Mucosa of descending colon (tissue), 3 donors: Measurements from ENCODE around the gene CNPY1. TPM values are rescaled to one million over a fixed set of nuclear protein-coding genes. Genes with fewer than 3 reads are reported as not detected.

Source experiments
- ATAC-seq: fragments of 200-7000 bp; cut with Tn5 transposase; one replicate; pipeline ENCODE4 v1.9.1; 2020; ENCODE audit warnings: mild to moderate bottlenecking, moderate library complexity
- DNase-seq, 3 donors: peaks; one replicate each; pipeline ENCODE4 v3.0.0-alpha.2; 2020
- H3K36me3 ChIP-seq: fragments of 200-600 bp; one replicate; pipeline ENCODE4 v1.8.0; 2021; ENCODE audit warnings: low read depth, mild to moderate bottlenecking
- H3K4me1 ChIP-seq: fragments of 200-600 bp; one replicate; pipeline ENCODE4 v1.8.0; 2021; ENCODE audit warnings: low read depth, mild to moderate bottlenecking
- H3K4me3 ChIP-seq: fragments of 200-600 bp; one replicate; pipeline ENCODE4 v1.8.0; 2021; ENCODE audit warnings: mild to moderate bottlenecking
- H3K9me3 ChIP-seq: fragments of 200-600 bp; one replicate; pipeline ENCODE4 v1.8.0; 2021; ENCODE audit warnings: mild to moderate bottlenecking
- CTCF ChIP-seq: fragments of 200-600 bp; IDR thresholded peaks from one replicate; pipeline ENCODE4 v1.8.0; 2022; ENCODE audit warnings: antibody characterized with exemption, mild to moderate bottlenecking
- intact Hi-C, 2 donors: fragments of 100-400 bp; cut with DNase I in 1 of 2; cut with micrococcal nuclease in 1 of 2; formaldehyde crosslinking; loops; one replicate each; pipeline versions ENCODE4 v1.11.0 to v1.11.1; 2022; cut with DNase I, micrococcal nuclease
- total RNA-seq, 3 donors: library from RNA; stranded (reverse); fragmentation: NEBNext Ultra II Directional in 2 of 3; extraction: Animal tissue kit (Norgen Biotek cat#: 25700) in 2 of 3; gene quantifications; one replicate each; pipeline versions ENCODE4 v1.2.1 to v1.2.4, GENCODE V29; 2021 to 2023
- donor health status: DM: no; HTN: no; CAD: no; lungs with moderate emphysema.
- donor health status: DM: no; HTN: no; CAD: no.
- donor health status: DM: no; HTN: yes; CAD: no.

The CNPY1 gene
- total RNA-seq, 3 donors from 2014 or later = not detected

DNA sequence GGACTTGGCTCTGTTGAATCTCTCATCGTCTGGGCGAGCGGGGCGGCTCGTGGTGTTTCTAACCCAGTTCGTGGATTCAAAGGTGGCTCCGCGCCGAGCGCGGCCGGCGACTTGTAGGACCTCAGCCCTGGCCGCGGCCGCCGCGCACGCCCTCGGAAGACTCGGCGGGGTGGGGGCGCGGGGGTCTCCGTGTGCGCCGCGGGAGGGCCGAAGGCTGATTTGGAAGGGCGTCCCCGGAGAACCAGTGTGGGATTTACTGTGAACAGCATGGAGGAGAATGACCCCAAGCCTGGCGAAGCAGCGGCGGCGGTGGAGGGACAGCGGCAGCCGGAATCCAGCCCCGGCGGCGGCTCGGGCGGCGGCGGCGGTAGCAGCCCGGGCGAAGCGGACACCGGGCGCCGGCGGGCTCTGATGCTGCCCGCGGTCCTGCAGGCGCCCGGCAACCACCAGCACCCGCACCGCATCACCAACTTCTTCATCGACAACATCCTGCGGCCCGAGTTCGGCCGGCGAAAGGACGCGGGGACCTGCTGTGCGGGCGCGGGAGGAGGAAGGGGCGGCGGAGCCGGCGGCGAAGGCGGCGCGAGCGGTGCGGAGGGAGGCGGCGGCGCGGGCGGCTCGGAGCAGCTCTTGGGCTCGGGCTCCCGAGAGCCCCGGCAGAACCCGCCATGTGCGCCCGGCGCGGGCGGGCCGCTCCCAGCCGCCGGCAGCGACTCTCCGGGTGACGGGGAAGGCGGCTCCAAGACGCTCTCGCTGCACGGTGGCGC lies 88.1 kb downstream of the CNPY1 start, which contains the start of gene EN2:
Gene EN2, plus strand, starts transcription at position 19 of the 767 bp plus-strand sequence. Its CDS starts 249 bp downstream, at position 268.
- H3K4me1 ChIP-seq = peaks cover 24% of the 10 kb centered on the region
- peak in 2 of 3 donors; percentile 21 to 37 for DNase-seq
- ATAC-seq = peak; percentile 23
- no peaks in the 10 kb centered on the region for H3K9me3 ChIP-seq
- TF ChIP-seq CTCF = no peak
- intact Hi-C loops = no loop called here
- H3K36me3 ChIP-seq = no peaks in the 10 kb centered on the region
- no peak within 1 kb of the TSS for H3K4me3 ChIP-seq

GRCh38 chr7:155457544-155458110 lies 88.7 kb downstream of the CNPY1 start:
- TF ChIP-seq CTCF = no peak
- peak; percentile 24 for ATAC-seq

DNA sequence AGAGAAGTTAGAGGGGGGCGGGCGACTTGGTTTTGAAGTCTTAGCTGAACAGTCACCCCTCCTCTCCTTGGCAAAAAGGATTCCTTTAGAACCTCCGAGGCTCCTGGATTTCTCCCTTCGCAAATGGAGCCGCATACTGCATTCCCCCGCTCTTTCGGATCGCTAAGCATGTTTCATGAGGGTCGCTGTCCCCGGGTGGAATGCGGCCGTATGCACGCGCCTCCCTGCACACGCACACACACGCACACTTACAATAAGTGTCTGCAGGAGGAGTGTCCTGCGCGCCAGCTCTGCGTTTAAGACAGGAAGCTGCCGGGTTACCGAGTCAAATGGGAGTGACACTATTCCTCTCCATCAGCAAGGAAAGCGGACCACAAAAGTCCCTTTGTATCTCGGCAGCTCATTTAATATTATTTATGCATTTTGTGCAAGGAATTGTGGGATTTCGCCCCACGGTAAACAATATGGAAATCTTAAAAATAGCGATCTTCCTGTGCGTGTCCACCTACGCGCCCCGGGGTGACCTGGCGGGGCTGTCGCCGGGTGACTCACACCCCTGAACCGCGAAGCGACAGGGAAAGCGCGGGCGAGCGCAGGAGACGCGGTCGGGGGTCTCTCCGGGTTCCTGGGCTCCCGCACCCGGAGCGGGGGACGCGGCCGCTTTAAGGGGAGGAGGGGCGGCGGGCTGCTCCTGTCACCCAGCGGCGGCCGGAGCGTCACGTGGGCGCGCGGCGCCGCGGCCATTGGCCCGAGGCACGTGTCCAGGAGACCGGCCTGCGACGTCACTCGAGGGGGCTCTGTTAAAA lies 89.4 kb downstream of the CNPY1 start:
- Histone ChIP-seq H3K36me3 (no peaks in the 10 kb centered on the region), H3K4me1 (peaks cover 24% of the 10 kb centered on the region), H3K4me3 (no peak overlapping the region), H3K9me3 (no peaks in the 10 kb centered on the region)
- TF ChIP-seq CTCF = no peak
- DNase-seq (peak in 2 of 3 donors; percentile 72 to 73), ATAC-seq (peak; percentile 81)
- intact Hi-C loops = no loop called here

More at GRCh38 chr7:155457544-155458110, 88.7 kb downstream of the CNPY1 start:
- intact Hi-C loops = no loop called here
- no peak for DNase-seq
- Histone ChIP-seq H3K4me1 (peaks cover 24% of the 10 kb centered on the region), H3K4me3 (no peak overlapping the region), H3K9me3 (no peaks in the 10 kb centered on the region), H3K36me3 (no peaks in the 10 kb centered on the region)

DNA sequence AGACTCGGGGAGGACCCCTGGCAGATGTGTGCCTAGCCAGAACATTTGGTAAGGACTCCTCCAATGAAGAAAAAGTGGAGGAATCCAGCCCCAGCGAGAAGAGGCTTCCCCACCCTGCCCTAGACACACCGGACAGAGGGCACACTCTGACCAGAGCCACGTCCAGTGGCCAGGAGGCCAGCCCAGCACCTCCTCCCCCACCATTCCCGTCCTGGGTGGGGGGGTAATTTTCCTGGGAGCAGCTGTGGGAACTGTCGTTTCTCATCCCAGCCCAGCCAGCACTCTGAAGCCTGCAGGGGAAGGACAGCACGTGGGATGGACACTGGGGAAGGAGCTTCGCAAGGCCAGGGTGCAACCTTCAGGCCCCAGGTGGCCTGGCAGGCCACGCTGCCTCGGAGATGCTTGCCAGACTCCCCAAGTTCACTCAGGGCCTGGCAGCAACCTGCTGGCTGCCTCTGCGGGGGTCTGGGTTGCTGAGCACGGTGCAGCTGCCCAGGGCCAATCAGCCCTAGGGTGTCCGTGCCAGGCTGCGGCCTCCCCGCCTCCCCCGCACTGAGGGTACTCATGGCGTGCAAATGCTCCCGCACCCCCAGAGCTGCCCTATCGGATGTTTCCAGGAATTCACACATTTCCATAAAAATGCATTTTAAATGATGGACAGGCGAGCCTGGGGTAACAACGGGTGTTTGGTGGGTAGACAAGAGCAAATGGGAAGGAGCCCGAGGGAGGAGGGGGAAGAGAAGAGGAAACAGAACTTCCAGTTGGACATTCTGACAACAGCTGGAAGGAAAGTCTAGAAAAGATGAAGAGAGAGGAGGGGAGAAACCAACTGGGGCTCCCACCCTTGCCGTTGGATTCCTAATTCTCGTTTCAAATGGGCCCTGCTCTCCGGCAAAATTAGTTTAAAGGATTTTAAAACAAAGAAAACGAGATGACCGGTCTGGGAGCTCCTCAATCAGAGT lies 90.3 kb downstream of the CNPY1 start:
- intact Hi-C loops = no loop called here
- ATAC-seq (no peak), DNase-seq (no peak)
- Histone ChIP-seq H3K4me1 (peaks cover 24% of the 10 kb centered on the region), H3K9me3 (no peaks in the 10 kb centered on the region), H3K4me3 (no peak overlapping the region), H3K36me3 (no peaks in the 10 kb centered on the region)
- no peak for TF ChIP-seq CTCF
